GM19467 (cell line): ENCODE results near the gene ACBD6.

Source experiments
- ATAC-seq: cut with Tn5 transposase; IDR thresholded peaks from one replicate; pipeline ENCODE4 v1.9.1; 2021; ENCODE audit warnings: mild to moderate bottlenecking, moderate library complexity; ENCODE audit not compliant: unreplicated experiment

ACBD6 gene

DNA sequence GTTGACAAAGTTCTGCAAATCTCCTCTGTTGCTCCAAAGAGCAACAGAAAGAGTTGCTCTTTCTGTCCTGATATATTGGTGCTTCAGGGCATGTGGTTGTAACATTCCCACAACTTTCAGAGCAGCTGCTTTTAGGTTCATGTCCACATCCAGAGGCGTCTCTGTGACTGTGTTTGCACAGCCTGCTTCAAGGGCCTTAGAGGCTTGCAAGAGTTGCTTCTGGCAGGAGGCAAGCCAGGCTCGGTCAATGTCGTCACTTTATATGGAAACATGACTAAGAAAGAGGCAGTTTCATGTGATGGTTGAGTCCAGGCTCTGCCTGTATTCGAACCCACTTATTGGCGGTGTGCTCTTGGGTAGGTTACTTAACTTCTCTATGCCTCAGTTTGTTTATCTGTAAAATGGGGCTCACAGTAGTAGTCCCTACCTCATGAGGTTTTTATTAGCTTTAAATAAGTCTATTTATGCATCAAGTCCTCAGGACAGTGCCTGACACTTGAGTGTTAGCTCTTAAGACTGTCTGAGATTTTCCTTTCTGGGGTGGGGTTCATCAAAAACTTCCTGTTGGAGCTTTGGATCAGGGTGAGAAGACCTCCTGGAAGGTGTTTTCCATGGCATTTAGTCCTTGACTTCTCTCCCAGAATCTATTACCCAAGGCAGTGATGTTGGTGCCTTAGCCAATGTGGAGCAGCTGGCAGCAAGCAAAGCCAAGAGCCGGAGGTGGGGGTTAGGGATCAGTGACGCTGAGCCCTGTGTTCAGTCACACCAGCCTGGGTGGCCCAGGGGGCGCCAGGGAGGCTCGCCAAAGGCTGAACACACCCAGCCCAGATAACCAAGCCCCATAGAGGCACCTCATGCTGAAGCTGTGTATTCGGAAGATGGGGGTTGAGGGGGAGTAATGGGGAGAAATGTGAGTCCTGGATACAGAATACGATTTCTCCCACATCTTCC lies 253.4 kb downstream of the ACBD6 start:
- ATAC-seq = no peak

DNA sequence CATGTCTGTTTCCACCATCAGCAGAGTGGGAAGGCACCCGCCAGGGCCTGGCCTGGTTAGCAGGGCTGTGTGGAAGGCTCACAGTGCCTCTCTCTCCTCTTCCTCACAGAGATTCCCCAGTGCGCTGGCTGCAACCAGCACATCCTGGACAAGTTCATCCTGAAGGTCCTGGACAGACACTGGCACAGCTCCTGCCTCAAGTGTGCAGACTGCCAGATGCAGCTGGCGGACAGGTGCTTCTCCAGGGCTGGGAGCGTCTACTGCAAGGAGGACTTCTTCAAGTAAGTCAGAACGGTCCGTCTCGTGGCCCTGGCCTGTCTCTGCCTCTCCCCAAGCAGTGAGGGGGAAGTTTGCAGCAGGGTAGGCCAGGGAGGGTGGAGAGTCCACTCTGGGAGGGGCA lies 254.2 kb downstream of the ACBD6 start:
- ATAC-seq = no peak

DNA sequence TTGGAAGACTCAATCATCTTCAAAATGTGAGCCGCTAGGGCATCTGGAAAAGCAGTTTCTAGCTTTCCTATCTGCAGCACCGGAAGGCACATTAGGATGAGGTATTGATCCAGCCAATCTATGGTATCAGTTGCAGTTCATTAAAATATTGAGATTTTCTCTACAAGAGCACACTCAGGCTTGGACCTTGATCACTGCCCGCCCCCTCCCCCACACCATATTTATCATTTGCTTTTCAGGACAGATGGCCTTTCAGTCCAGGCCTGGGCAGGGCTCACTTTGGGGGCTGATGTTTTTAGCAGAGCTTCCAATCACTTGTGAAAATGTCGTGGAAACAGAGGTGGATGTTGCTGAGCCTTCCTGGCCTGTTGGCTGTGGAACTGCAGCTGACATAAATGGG lies 254.8 kb downstream of the ACBD6 start:
- no peak for ATAC-seq

DNA sequence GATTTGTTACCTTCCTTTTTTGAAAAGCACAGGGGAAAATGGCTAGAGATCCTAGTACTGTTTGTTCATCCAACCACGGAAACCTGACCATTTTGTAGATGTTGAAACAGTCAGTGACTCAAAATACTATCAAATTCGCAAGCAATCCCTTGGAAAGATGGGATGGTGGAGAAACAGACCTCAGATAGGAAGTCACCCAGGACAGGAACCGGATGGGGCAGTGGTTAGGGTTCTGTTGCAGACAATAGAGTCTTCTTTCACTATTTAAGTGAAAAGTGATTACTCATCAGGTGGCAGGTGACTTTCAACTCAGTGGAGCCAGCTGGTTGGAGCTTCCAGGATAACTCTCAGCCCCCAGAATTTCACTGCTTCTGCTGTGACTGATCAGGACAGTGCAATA lies 255.3 kb downstream of the ACBD6 start:
- no peak for ATAC-seq

DNA sequence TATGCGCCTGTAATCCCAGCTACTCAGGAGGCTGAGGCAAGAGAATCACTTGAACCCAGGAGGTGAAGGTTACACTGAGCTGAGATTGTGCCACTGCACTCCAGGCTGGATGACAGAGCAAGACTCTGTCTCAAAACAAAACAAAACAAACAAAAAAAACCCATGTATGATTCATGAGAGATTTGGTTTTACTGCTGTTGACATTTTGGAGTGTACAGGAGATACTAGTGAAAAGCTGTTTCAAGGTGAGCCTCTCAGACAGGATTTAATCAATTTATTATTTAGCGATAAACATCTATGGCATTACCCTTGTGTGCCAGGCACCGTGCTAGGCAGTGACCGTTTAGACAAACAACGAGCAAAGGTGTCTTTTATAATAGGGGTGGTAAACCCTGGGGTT lies 255.8 kb downstream of the ACBD6 start:
- ATAC-seq = no peak

DNA sequence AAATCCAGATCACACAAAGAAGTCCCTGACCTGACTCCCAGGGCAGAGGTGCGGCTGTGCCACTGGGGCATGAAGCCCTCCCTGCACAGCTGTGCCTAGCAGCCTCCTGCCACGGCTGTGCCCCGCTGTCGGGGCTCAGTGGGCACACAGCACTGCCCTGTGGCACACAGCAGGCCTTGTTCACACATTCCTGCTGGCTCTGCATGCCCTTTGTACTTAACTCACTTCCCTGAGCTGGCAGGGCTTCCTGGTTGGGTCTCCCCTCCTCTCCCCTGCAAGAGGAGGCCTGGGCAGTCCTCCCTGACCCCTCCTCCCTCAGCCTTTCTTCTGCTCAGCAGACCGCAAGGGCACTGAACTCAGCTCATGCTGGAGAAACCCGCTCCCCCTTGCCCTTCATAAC lies 257.5 kb downstream of the ACBD6 start:
- no peak for ATAC-seq

DNA sequence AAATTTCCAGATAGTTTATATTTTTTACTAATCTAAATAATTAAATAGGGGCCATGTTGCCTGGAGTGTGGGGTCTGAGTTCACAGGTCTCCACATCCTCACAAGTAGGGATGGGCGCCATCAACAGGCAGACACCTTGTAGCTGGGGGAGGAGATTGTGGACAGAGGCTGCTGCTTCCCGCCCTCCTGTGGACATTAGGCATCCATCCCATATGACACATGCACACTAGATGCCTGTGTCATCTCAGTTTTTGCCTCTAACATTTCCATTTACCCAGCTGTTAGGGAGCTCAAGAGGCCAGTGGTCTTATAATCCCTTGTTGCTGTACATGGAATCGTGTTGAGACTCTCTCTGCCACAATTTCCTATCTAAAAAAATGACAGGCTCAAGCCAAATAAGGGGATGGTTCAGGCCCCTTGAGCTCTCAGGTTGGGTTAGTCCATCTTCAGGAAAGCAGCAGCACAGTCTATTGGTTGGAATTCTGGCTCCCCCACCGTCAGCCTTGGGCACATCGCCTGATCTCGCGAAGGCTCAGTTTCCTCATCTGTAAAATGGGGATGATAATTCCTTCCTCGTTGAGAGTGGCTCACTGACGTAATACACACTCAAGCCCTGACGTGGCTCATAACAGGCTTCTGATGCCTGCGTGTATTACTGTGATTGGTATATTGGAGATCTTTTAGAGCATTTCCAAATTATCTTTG lies 258.7 kb downstream of the ACBD6 start:
- no peak for ATAC-seq

DNA sequence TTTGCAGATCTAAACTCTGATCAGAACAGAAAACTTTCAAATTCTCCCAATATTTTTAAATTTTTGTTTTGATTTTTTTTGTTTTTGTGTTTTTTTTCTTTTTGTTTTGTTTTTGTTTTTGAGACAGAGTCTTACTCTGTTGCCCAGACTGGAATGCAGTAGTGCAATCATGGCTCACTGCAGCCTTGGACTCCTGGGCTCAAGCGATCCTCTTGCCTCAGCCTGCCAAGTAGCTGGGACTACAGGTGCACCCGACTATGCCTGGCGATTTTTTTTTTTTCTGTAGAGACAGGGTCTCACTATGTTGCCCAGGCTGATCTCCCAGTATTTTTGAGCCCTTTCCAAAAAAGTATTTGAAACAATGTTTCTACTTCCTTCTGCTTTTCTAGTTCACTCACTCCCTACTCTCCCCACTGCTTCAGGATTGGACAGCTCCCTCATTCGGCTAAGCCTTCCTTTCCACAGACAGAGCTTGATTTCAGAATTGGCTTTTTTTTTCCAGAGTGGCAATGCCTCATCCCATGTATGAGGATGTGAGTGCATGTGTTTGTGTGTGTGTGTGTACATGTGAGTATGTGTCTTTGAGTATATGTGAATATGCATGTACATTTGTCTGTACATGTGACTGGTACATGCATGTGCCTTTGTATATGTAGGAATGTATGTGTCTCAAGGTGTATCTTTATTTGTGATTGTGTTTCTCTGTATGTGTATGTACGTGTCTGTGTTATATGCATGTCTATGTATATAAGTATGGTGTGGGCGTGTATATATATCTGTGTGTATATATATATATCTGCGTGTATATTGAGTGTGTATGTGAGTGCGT lies 260.4 kb downstream of the ACBD6 start:
- no peak for ATAC-seq

DNA sequence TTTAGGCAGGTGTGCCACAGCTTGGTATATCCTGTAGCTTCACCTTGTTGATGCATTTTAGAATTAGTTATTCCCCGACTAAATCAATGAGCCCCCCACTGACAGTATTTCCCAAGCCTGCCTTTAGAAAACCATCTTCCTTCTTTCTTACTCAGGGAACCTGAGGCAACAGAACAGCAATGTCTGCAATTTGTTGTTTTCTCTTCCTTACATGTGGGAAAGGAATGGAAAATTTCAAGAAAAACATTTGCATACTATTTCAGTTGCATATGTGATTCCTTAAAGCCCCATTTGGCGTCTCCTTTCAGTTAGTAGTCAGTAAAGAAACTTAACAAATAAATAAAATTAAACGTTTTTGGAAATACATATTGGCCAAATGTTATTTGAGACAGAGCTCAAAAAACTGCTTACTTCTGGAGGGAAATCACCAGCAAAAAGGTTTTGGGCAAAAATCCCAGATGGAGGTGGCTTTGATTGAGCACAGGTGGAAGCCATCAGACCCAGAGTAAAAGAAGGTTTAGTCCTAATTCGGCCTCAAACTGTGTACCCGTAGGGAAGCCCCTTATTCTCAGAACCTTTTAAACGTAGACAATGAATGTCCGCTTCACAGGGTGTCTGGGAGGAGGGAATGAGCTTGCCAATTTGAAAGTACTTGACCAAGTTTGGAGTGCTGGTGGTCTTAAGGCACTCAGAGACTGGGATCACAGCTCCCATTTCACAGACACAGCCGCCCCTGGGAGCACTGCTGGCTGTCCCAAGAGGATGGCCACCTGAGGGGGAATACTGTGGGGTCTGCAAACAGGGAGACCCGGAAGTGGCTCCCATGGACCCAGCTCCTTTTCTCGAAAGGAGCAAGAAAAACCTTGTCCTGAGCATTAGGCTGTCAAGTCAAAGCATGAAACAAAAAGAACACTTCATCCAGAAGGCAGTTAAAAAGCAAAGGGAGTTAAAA lies 263.0 kb downstream of the ACBD6 start:
- ATAC-seq = no peak

DNA sequence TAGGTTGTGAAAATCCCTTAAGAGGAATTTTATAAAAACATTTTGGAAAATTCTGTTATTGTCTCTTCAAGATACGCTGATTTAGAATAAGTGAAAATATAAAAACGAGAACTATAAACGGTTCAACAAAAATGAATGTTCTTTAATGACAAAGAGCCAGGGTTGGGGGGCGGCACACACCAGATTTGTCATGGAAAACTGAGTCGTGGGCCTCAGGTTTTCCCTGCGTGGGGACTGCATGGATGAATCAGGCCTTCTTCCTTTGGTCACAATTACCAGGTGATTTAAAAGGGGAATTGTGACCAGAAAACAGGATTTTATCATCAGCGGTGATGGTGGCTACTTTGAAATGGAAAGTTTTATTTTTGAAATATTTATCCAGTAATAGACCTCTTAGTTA lies 263.7 kb downstream of the ACBD6 start:
- ATAC-seq = no peak
